Ovary (tissue), 9 donors: ENCODE measurements around the gene CRBN. TPM values are rescaled to one million over a fixed set of nuclear protein-coding genes. Genes with fewer than 3 reads are reported as not detected.

Source experiments
- DNase-seq, 5 donors: peaks; one replicate each; pipeline ENCODE4 v3.0.0-alpha.2; 2019 to 2020
- H3K27ac ChIP-seq, 2 donors: fragments of 200-600 bp; one replicate each; pipeline versions ENCODE4 v1.5.1 to v1.8.0; 2019 to 2022
- H3K27me3 ChIP-seq: fragments of 200-600 bp; one replicate; pipeline ENCODE4 v1.8.0; 2022
- H3K36me3 ChIP-seq: fragments of 200-600 bp; sonication (generic); one replicate; pipeline ENCODE4 v1.5.1; 2019
- H3K4me1 ChIP-seq: one replicate; pipeline ENCODE4 v1.8.1; 2013; ENCODE audit warnings: mild to moderate bottlenecking, moderate library complexity; ENCODE audit not compliant: insufficient read depth
- H3K4me3 ChIP-seq: fragments of 200-600 bp; sonication (generic); one replicate; pipeline ENCODE4 v1.5.1; 2017
- H3K9me3 ChIP-seq, 2 donors: fragments of 200-600 bp in 1 of 2; sonication (generic) in 1 of 2; one replicate each; pipeline versions ENCODE4 v1.5.1 to v1.8.1; 2013 to 2019; ENCODE audit warnings: mild to moderate bottlenecking in 1 of 2, moderate library complexity in 1 of 2
- EP300 ChIP-seq: sonication (generic); formaldehyde crosslinking; IDR thresholded peaks from one replicate; pipeline ENCODE4 v1.6.1; 2017; ENCODE audit warnings: antibody characterized with exemption
- POLR2A ChIP-seq: fragments of 450-650 bp; IDR thresholded peaks from one replicate; pipeline ENCODE4 v1.6.1; 2017; ENCODE audit warnings: antibody characterized with exemption, mild to moderate bottlenecking, moderate library complexity
- WGBS, 3 donors: extraction: QIAGEN DNeasy Blood & Tissue Kit in 1 of 3; methylation state at CpG; one replicate each; pipeline versions ENCODE4 v1.1.5 to v1.1.7; 2013 to 2017; 5-methylcytosine and 5-hydroxymethylcytosine counted together
- intact Hi-C, 4 donors: fragments of 100-400 bp; cut with DNase I; formaldehyde crosslinking; loops; one replicate each; pipeline versions ENCODE4 v1.11.0 to v1.15.1; 2022 to 2023
- polyA plus RNA-seq, 2 donors: library from polyadenylated mRNA; stranded (reverse); fragments of 200-250 nt in 1 of 2; fragments of 350-450 nt in 1 of 2; fragmentation: Illumina TruSeq in 1 of 2; extraction: RNeasy Lipid Tissue Mini Kit (QIAGEN cat#74804) in 1 of 2; gene quantifications; one replicate each; pipeline ENCODE4 v1.2.3, GENCODE V29; 2013 to 2014
- total RNA-seq, 7 donors: library from RNA; depleted of rRNA in 2 of 7; stranded (reverse); fragments of >200 nt in 2 of 7; fragmentation: NEBNext Ultra II Directional in 3 of 7; extraction: Animal tissue kit (Norgen Biotek cat#: 25700) in 3 of 7; gene quantifications; one replicate each; pipeline versions ENCODE4 v1.1.0 to v1.2.4, GENCODE V29; 2016 to 2023
- TF ChIP-seq, protein P1 (sequence below), 3 donors: fragments of 450-650 bp in 2 of 3; fragments of 200-600 bp in 1 of 3; IDR thresholded peaks; one replicate each; pipeline versions ENCODE4 v1.5.1 to v1.8.0; 2016 to 2022; ENCODE audit warnings: antibody characterized with exemption in 3 of 3, mild to moderate bottlenecking in 1 of 3
- donor health status: DM: no; HTN: no; CAD: no; lungs with moderate emphysema.
- donor health status: DM: no; HTN: no; CAD: no.
- donor health status: Bipolar disorder and iron deficiency.
- donor health status: DM: yes; HTN: yes; CAD: no.
- donor health status: DM: no; HTN: no; CAD: no.
- donor health status: DM: yes; HTN: yes; CAD: no.

Gene CRBN
- total and polyA plus RNA-seq, 9 donors = 39.1 to 102 (median 54.8) TPM

DNA sequence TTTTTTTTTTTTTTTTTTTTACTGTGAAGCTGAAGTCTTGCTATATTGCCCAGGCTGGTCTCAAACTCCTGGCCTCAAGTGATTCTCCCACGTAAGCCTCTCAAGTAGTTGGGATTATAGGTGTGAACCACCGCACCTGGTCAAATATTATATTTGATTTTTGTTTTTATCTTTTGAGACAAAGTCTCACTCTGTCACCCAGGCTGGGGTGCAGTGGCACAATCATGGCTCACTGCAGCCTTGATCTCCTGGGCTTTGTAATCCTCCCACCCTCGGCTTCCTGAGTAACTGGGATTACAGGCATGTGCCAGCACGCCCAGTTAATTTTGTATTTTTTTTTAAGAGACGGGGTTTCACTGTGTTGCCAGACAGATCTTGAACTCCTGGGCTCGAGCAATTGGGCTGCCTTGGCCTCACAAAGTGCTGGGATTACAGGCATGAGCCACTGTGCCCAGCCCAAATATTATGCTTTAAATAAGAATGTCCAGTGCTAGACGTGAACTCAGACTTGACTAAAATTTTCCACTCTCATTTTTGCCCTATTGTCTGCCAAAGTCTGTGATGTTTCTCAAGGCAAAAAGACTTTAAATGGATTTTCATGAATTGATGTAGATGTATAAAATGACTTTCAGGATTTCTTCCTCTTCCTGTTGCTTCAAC lies 33.4 kb upstream of the CRBN start:
- no peak for DNase-seq
- TF ChIP-seq POLR2A (no peak), EP300 (no peak)
- TF ChIP-seq, protein P1, sequence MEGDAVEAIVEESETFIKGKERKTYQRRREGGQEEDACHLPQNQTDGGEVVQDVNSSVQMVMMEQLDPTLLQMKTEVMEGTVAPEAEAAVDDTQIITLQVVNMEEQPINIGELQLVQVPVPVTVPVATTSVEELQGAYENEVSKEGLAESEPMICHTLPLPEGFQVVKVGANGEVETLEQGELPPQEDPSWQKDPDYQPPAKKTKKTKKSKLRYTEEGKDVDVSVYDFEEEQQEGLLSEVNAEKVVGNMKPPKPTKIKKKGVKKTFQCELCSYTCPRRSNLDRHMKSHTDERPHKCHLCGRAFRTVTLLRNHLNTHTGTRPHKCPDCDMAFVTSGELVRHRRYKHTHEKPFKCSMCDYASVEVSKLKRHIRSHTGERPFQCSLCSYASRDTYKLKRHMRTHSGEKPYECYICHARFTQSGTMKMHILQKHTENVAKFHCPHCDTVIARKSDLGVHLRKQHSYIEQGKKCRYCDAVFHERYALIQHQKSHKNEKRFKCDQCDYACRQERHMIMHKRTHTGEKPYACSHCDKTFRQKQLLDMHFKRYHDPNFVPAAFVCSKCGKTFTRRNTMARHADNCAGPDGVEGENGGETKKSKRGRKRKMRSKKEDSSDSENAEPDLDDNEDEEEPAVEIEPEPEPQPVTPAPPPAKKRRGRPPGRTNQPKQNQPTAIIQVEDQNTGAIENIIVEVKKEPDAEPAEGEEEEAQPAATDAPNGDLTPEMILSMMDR (IDR thresholded peaks at IDR 0.05) = no peak
- no peaks in the 10 kb centered on the region for H3K36me3 ChIP-seq
- no peak overlapping the region for H3K27ac ChIP-seq
- H3K27me3 ChIP-seq = no peaks in the 10 kb centered on the region
- intact Hi-C loops = no loop called here
- no peaks in the 10 kb centered on the region for H3K4me1 ChIP-seq
- 76 to 78% (median 77%) methylated on average over 7 of the region's 7 CpGs for WGBS, 3 donors
- H3K4me3 ChIP-seq = no peak overlapping the region
- H3K9me3 ChIP-seq = no peaks in the 10 kb centered on the region

DNA sequence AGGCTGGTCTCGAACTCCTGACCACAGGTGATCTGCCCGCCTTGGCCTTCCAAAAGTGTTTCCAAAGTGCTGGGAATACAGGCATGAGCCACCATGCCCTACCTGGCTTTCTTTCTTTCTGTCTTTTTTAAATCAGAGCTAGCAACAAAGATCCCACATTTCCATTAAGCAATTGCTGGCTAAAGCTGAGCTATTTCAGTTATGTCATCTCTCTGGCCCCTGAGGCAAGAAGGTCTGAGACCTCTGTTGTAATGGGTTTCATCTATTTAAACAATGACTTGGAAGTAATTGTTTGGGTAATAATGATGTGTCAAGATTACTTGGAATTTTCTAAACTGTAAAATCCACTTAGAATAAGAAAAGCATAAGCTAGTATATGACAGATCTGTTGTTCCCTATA lies 30.2 kb upstream of the CRBN start:
- no peak for TF ChIP-seq POLR2A
- TF ChIP-seq, protein P1 (IDR thresholded peaks at IDR 0.05) = no peak
- TF ChIP-seq EP300 = no peak
- no peak overlapping the region for H3K4me3 ChIP-seq
- H3K9me3 ChIP-seq = no peaks in the 10 kb centered on the region
- WGBS, 3 donors = 89 to 94% (median 93%) methylated on average over 2 of the region's 2 CpGs
- no peak overlapping the region for H3K27ac ChIP-seq
- no peaks in the 10 kb centered on the region for H3K4me1 ChIP-seq
- no peak for DNase-seq
- no peaks in the 10 kb centered on the region for H3K36me3 ChIP-seq
- intact Hi-C loops = loop anchor here in 1 of 4 donors (10.0 kb wide), 1 partner anchor 1065 kb away; no protein-coding TSS in a partner anchor
- no peaks in the 10 kb centered on the region for H3K27me3 ChIP-seq

DNA sequence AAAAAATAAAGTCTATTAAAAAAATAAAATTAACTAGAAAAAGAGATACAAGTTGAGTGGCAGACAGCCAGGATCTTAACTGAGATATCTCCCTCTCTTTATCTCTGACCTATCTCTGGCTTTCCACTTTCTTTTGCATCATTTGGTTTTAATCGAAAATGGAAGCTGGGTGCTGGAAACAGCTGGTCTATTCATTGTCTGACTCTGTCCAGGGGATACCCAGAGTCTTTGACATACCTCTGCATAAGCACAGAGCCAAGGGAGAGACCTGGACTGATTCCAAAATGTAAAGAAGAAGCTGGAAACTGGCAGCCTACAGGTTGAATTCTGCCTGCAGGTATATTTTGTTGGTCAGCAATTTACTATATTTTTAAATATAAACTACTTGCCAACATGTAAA lies 29.6 kb upstream of the CRBN start:
- intact Hi-C loops = loop anchor here in 1 of 4 donors (10.0 kb wide), 1 partner anchor 1066 kb away; no protein-coding TSS in a partner anchor
- Histone ChIP-seq H3K4me1 (no peaks in the 10 kb centered on the region), H3K27ac (no peak overlapping the region), H3K36me3 (no peaks in the 10 kb centered on the region), H3K4me3 (no peak overlapping the region), H3K9me3 (no peaks in the 10 kb centered on the region), H3K27me3 (no peaks in the 10 kb centered on the region)
- WGBS, 3 donors = 75 to 87% (median 77%) methylated on average over 1 of the region's 1 CpG
- DNase-seq = no peak
- TF ChIP-seq EP300 (no peak), POLR2A (no peak)
- TF ChIP-seq, protein P1 (IDR thresholded peaks at IDR 0.05) = no peak

DNA sequence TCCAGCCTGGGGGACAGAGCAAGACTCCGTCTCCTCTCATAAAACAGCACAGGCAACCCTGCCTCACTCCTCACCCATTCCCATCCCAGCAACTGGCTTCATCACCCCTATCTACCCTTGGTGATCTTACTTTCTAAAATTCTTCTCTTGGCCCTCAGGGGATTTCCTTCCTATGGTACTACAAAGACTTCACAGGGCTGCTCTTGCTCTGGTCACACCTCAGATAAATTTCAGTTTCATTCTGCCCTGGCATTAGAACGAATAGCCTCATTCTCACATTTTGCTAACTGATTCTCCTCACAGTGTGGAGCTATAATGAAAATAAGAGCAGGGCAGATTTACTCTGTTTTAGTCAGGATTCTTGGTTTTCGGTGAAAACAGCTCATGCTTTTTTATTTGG lies 22.1 kb upstream of the CRBN start:
- H3K4me1 ChIP-seq = no peaks in the 10 kb centered on the region
- no peak overlapping the region for H3K27ac ChIP-seq
- H3K36me3 ChIP-seq = no peaks in the 10 kb centered on the region
- intact Hi-C loops = loop anchor here in 3 of 4 donors (5.0 to 10.0 kb wide), 2 partner anchors 1073 to 1086 kb away; no protein-coding TSS in a partner anchor
- TF ChIP-seq POLR2A = no peak
- WGBS, 3 donors = 79 to 88% (median 84%) methylated on average over 3 of the region's 3 CpGs
- no peak for DNase-seq
- no peaks in the 10 kb centered on the region for H3K27me3 ChIP-seq
- H3K4me3 ChIP-seq = no peak overlapping the region
- H3K9me3 ChIP-seq = no peaks in the 10 kb centered on the region

DNA sequence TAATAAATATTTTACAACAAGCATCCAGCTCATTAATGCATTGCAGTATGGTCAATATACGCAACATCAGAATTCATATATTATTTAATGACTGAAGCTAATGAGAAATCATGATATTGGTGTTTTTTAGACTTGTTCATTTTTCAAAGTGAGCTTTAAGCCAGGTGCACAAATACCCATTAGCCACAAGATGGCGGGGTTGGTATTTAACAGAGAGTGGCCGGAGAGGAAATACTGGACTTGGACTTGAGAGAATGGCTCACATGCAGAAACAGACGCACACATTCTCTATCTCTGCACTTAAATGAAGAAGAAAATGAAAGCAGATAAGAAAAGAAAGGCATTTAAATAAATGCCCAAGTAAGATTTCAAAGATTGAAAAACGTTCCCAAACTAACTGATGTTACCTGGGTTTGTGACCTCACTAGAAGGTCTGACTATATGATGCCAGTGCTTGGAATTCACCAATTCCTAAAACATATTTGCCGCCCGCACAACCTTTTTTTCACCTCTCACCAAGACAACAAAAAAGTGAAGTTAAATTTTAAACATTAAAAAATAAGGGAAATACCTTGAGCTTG lies 21.2 kb upstream of the CRBN start:
- intact Hi-C loops = loop anchor here in 3 of 4 donors (5.0 to 10.0 kb wide), 2 partner anchors 1074 to 1087 kb away; no protein-coding TSS in a partner anchor
- no peak overlapping the region for H3K4me3 ChIP-seq
- H3K36me3 ChIP-seq = no peaks in the 10 kb centered on the region
- no peaks in the 10 kb centered on the region for H3K4me1 ChIP-seq
- TF ChIP-seq, protein P1 (IDR thresholded peaks at IDR 0.05) = peak; percentile 27 to 68 (median 34)
- TF ChIP-seq EP300 = no peak
- TF ChIP-seq POLR2A = no peak
- H3K27me3 ChIP-seq = no peaks in the 10 kb centered on the region
- 8 to 18% (median 14%) methylated on average over 7 of the region's 7 CpGs for WGBS, 3 donors
- H3K27ac ChIP-seq = no peak overlapping the region
- DNase-seq = peak in 4 of 5 donors; percentile 24 to 42 (median 34)
- H3K9me3 ChIP-seq = no peaks in the 10 kb centered on the region
